Panc1 (cell line): ENCODE measurements around the gene SYNDIG1L. TPM values are rescaled to one million over a fixed set of nuclear protein-coding genes. Genes with fewer than 3 reads are reported as not detected.
A peak's percentile ranks its signal among the peaks of the same experiment; 100 is the strongest.

Experiments used
- ATAC-seq: fragments of 200-7000 bp; cut with Tn5 transposase; 2 replicates; pipeline ENCODE4 v1.9.1; 2020; ENCODE audit warnings: mild to moderate bottlenecking, moderate library complexity
- BruUV-seq: library from RNA; stranded (reverse); fragments of 400-500 nt; replicated peaks from 2 replicates; lab custom pipeline; 2021; lab: Mats Ljungman, UMichigan
- CTCF ChIA-PET: fragments of 300-600 bp; sonication (Branson Sonifier 250); formaldehyde crosslinking; loops from one replicate; lab custom pipeline; 2022; ENCODE audit warnings: antibody characterized with exemption; lab: Charles Lee
- POLR2A ChIA-PET: fragments of 300-600 bp; sonication (Branson Sonifier 250); formaldehyde crosslinking; loops from one replicate; lab custom pipeline; 2022; ENCODE audit warnings: antibody characterized with exemption; lab: Charles Lee
- DNase-seq: peaks from one replicate; pipeline ENCODE4 v3.0.0-alpha.2; 2010; ENCODE audit warnings: low read depth, low spot score
- H3K27ac ChIP-seq: 2 replicates; pipeline ENCODE4 v1.5.1; 2011; ENCODE audit warnings: mild to moderate bottlenecking, low read length, inconsistent platforms
- H3K27me3 ChIP-seq: fragments of 200-500 bp; sonication (Bioruptor generic); 2 replicates; pipeline ENCODE4 v1.6.0; 2014; ENCODE audit warnings: low read length, inconsistent platforms; ENCODE audit not compliant: control insufficient read depth, insufficient read depth
- H3K36me3 ChIP-seq: fragments of 200-500 bp; sonication (Bioruptor generic); 2 replicates; pipeline ENCODE4 v1.5.1; 2014; ENCODE audit warnings: inconsistent platforms, mild to moderate bottlenecking, low read length, moderate library complexity; ENCODE audit not compliant: control insufficient read depth, insufficient read depth
- H3K4me1 ChIP-seq: 2 replicates; pipeline ENCODE4 v1.5.1; 2011; ENCODE audit warnings: inconsistent platforms, mild to moderate bottlenecking, low read length, moderate library complexity; ENCODE audit not compliant: control insufficient read depth, insufficient read depth
- H3K4me3 ChIP-seq, 2 experiments: 2 replicates each; pipeline ENCODE4 v1.5.1; 2011 to 2012; ENCODE audit warnings: low read depth in 2 of 2, low read length in 2 of 2, mild to moderate bottlenecking in 2 of 2, inconsistent platforms in 1 of 2, moderate library complexity in 1 of 2
- H3K9me3 ChIP-seq: fragments of 200-500 bp; sonication (Bioruptor generic); 2 replicates; pipeline ENCODE4 v1.5.1; 2014; ENCODE audit warnings: low read depth, mild to moderate bottlenecking, inconsistent platforms, low read length, moderate library complexity; ENCODE audit not compliant: control insufficient read depth, insufficient read depth
- POLR2AphosphoS5 ChIP-seq: IDR thresholded peaks from 2 replicates; pipeline ENCODE4 v1.6.1; 2012; ENCODE audit warnings: mild to moderate bottlenecking, low read depth, low read length, moderate library complexity
- REST ChIP-seq, 2 experiments: IDR thresholded peaks; 2 replicates each; pipeline ENCODE4 v1.6.1; 2011 to 2012; ENCODE audit warnings: low read depth in 2 of 2, control low read depth in 1 of 2, low read length in 1 of 2, mild to moderate bottlenecking in 1 of 2, moderate library complexity in 1 of 2; ENCODE audit not compliant: insufficient read depth in 1 of 2
- SIN3A ChIP-seq: IDR thresholded peaks from 2 replicates; pipeline ENCODE4 v1.6.1; 2012; ENCODE audit warnings: low read depth, mild to moderate bottlenecking, low read length, moderate library complexity, borderline replicate concordance; ENCODE audit not compliant: insufficient read depth
- TCF7L2 ChIP-seq: IDR thresholded peaks from 2 replicates; pipeline ENCODE4 v1.6.1; 2011; ENCODE audit warnings: mild to moderate bottlenecking, low read depth, low read length, inconsistent platforms
- in situ Hi-C: cut with HindIII; loops from 2 replicates; pipeline ENCODE4 v1.10.0; 2016; ENCODE audit warnings: low sequenced_read_pairs, low pct_unique_long_range_greater_than_20kb
- intact Hi-C: fragments of 100-400 bp; cut with micrococcal nuclease; formaldehyde crosslinking; loops from one replicate; pipeline ENCODE4 v1.10.0; 2022; ENCODE audit not compliant: unreplicated experiment
- total RNA-seq: library from RNA; stranded (reverse); gene quantifications from one replicate; pipeline ENCODE4 v1.2.1, GENCODE V29; 2021; ENCODE audit not compliant: unreplicated experiment
- TF ChIP-seq, protein P1 (sequence below): fragments of 450-650 bp; IDR thresholded peaks from 2 replicates; pipeline ENCODE4 v1.5.1; 2017; ENCODE audit warnings: mild to moderate bottlenecking

SYNDIG1L gene
- total RNA-seq, 1 experiment from 2014 or later: not detected

DNA sequence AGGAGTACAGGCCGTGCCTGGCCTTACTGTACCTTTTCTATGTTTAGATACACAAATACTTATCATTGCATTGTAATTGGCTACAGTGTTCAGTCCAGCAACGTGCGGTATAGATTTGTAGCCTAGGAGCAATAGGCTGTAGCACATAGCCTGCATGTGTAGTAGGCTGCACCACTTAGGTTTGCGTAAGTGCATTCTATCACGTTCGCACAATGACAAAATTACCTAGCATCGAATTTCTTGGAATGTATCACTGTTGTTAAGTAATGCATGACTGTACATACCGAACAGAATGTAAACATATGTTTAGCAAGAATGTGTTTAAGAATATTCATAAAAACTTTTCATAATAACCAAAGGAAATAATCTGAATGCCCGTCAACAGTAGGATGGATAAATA is 45.8 kb downstream of the SYNDIG1L start:
- CTCF ChIA-PET: no interaction called here
- H3K4me3 ChIP-seq: no peak overlapping the region
- H3K4me1 ChIP-seq: no peaks in the 10 kb centered on the region
- H3K36me3 ChIP-seq: no peaks in the 10 kb centered on the region
- POLR2A ChIA-PET: no interaction called here
- H3K9me3 ChIP-seq: no peaks in the 10 kb centered on the region
- no peak for TF ChIP-seq SIN3A
- no peak overlapping the region for H3K27ac ChIP-seq
- no peak for DNase-seq
- intact Hi-C loops: no loop called here
- ATAC-seq: peak; percentile 34; the same call in 1 of the 2 replicates
- no peaks in the 10 kb centered on the region for H3K27me3 ChIP-seq
- BruUV-seq: no TSS peak
- in situ Hi-C loops: no loop called here

DNA sequence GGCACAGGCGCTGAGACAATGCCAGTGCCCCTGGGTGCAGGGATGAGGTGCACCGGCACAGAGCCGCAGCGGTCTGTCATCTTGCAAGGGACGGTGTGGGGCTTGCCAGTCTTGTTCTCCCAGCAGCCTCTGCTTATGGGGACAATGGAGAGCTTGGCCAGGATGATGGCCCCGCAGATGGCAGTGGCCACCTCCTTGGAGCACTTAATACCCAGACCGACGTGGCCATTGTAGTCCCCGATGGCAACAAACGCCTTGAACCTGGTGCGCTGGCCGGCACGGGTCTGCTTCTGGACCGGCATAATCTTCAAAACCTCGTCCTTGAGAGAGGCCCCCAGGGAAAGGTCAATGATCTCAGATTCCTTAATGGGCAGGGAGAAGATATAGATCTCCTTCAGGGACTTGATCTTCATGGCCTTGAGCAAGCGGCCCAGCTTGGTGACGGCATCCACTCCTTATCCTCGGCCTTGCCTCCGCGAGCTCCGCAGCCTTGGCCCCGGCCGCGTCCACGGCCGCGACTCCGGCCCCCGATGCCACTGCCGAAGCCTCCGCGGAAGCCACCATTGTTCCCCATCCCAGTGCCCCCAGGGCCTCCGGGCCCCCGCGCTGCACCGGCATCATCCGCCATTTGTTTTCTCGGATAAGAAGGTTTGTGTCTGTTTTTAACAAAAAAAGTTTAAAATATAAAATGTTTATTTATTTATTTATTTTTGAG is 47.9 kb downstream of the SYNDIG1L start:
- ChIA-PET POLR2A (no interaction called here), CTCF (no interaction called here)
- DNase-seq (no peak), ATAC-seq (no peak)
- no peaks in the 10 kb centered on the region for H3K27me3 ChIP-seq
- no peak overlapping the region for H3K4me3 ChIP-seq
- in situ Hi-C loops (no loop called here), intact Hi-C loops (no loop called here)
- no peak overlapping the region for H3K27ac ChIP-seq
- TF ChIP-seq REST (IDR thresholded peaks at IDR 0.05; ENCODE audit: insufficient read depth in 1 of 2, low read depth in 2 of 2, low read length in 1 of 2) (no peak), TCF7L2 (no peak), POLR2AphosphoS5 (no peak), SIN3A (no peak)
- TF ChIP-seq, protein P1, sequence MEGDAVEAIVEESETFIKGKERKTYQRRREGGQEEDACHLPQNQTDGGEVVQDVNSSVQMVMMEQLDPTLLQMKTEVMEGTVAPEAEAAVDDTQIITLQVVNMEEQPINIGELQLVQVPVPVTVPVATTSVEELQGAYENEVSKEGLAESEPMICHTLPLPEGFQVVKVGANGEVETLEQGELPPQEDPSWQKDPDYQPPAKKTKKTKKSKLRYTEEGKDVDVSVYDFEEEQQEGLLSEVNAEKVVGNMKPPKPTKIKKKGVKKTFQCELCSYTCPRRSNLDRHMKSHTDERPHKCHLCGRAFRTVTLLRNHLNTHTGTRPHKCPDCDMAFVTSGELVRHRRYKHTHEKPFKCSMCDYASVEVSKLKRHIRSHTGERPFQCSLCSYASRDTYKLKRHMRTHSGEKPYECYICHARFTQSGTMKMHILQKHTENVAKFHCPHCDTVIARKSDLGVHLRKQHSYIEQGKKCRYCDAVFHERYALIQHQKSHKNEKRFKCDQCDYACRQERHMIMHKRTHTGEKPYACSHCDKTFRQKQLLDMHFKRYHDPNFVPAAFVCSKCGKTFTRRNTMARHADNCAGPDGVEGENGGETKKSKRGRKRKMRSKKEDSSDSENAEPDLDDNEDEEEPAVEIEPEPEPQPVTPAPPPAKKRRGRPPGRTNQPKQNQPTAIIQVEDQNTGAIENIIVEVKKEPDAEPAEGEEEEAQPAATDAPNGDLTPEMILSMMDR: no peak
- no peaks in the 10 kb centered on the region for H3K4me1 ChIP-seq
- no peaks in the 10 kb centered on the region for H3K9me3 ChIP-seq
- no TSS peak for BruUV-seq
- no peaks in the 10 kb centered on the region for H3K36me3 ChIP-seq

- no peak for DNase-seq
- BruUV-seq: no TSS peak
- ChIA-PET POLR2A (no interaction called here), CTCF (no interaction called here)
- Histone ChIP-seq H3K27me3 (no peaks in the 10 kb centered on the region), H3K36me3 (no peaks in the 10 kb centered on the region), H3K27ac (no peak overlapping the region), H3K4me1 (no peaks in the 10 kb centered on the region), H3K9me3 (no peaks in the 10 kb centered on the region), H3K4me3 (no peak overlapping the region)
- in situ Hi-C loops: no loop called here
- intact Hi-C loops: no loop called here
- no peak for ATAC-seq
- TF ChIP-seq, protein P1: no peak
- TF ChIP-seq REST (IDR thresholded peaks at IDR 0.05; ENCODE audit: insufficient read depth in 1 of 2, low read depth in 2 of 2, low read length in 1 of 2) (no peak), TCF7L2 (no peak), SIN3A (no peak), POLR2AphosphoS5 (no peak)
These were observed 57.6 kb downstream of the SYNDIG1L start for GRCh38 chr14:74368441-74368840.
